Sigmoid colon (tissue), 7 donors: Measurements from ENCODE around the gene RASIP1. TPM values are rescaled to one million over a fixed set of nuclear protein-coding genes. Genes with fewer than 3 reads are reported as not detected.
"Not testable (repeated sequence)": the region's sequence is repeated elsewhere in the genome, so short reads cannot be mapped to it uniquely, and the experiment has no call there.

ENCODE experiments used
- DNase-seq: peaks from one replicate; pipeline ENCODE4 v3.0.0-alpha.2; 2019
- H3K27ac ChIP-seq, 4 donors: fragments of 200-600 bp; sonication (generic); one replicate each; pipeline ENCODE4 v1.5.1; 2016 to 2019; ENCODE audit warnings: mild to moderate bottlenecking in 1 of 4
- H3K27me3 ChIP-seq, 3 donors: fragments of 200-600 bp; sonication (generic); one replicate each; pipeline ENCODE4 v1.5.1; 2019; ENCODE audit warnings: mild to moderate bottlenecking in 1 of 3
- H3K36me3 ChIP-seq, 4 donors: fragments of 200-600 bp; sonication (generic); one replicate each; pipeline ENCODE4 v1.5.1; 2016 to 2019
- H3K4me1 ChIP-seq, 4 donors: fragments of 200-600 bp; sonication (generic); one replicate each; pipeline ENCODE4 v1.5.1; 2017 to 2019
- H3K4me3 ChIP-seq, 4 donors: fragments of 200-600 bp; sonication (generic); one replicate each; pipeline ENCODE4 v1.5.1; 2017 to 2019; ENCODE audit warnings: mild to moderate bottlenecking in 2 of 4, moderate library complexity in 1 of 4
- H3K9me3 ChIP-seq, 4 donors: fragments of 200-600 bp in 3 of 4; sonication (generic) in 3 of 4; one replicate each; pipeline versions ENCODE4 v1.5.1 to v1.6.1; 2013 to 2019
- EP300 ChIP-seq, 4 donors: sonication (generic); formaldehyde crosslinking; IDR thresholded peaks; one replicate each; pipeline ENCODE4 v1.6.1; 2017; ENCODE audit warnings: antibody characterized with exemption in 4 of 4
- POLR2A ChIP-seq, 2 donors: fragments of 450-650 bp; IDR thresholded peaks; one replicate each; pipeline ENCODE4 v1.6.1; 2016; ENCODE audit warnings: antibody characterized with exemption in 2 of 2, mild to moderate bottlenecking in 2 of 2, moderate library complexity in 2 of 2
- POLR2AphosphoS5 ChIP-seq, 4 donors: sonication (generic); formaldehyde crosslinking; IDR thresholded peaks; one replicate each; pipeline ENCODE4 v1.6.1; 2017; ENCODE audit warnings: antibody characterized with exemption in 4 of 4
- WGBS, 2 donors: extraction: QIAGEN DNeasy Blood & Tissue Kit; methylation state at CpG; one replicate each; pipeline ENCODE4 v1.1.7; 2013; 5-methylcytosine and 5-hydroxymethylcytosine counted together
- intact Hi-C: fragments of 100-400 bp; cut with DNase I; formaldehyde crosslinking; loops from one replicate; pipeline ENCODE4 v1.15.1; 2023
- polyA plus RNA-seq, 3 donors: library from polyadenylated mRNA; stranded (reverse); fragments of 200-250 nt; gene quantifications; one replicate each; pipeline ENCODE4 v1.2.3, GENCODE V29; 2013
- total RNA-seq, 4 donors: library from RNA; depleted of rRNA; stranded (reverse); fragments of >200 nt; gene quantifications; one replicate each; pipeline ENCODE4 v1.1.0, GENCODE V29; 2016
- TF ChIP-seq, protein P1 (sequence below), 4 experiments: fragments of 450-650 bp in 3 of 4; fragments of 200-600 bp in 1 of 4; IDR thresholded peaks; one replicate each; pipeline ENCODE4 v1.5.1; 2016 to 2019; ENCODE audit warnings: antibody characterized with exemption in 4 of 4, mild to moderate bottlenecking in 3 of 4, moderate library complexity in 2 of 4
- donor health status: healthy with polysubstance abuse.
- donor health status: Bipolar disorder and iron deficiency.
- donor health status: healthy.

The RASIP1 gene
- total and polyA plus RNA-seq, 7 donors = 0.69 to 11.4 (median 6.0) TPM

DNA sequence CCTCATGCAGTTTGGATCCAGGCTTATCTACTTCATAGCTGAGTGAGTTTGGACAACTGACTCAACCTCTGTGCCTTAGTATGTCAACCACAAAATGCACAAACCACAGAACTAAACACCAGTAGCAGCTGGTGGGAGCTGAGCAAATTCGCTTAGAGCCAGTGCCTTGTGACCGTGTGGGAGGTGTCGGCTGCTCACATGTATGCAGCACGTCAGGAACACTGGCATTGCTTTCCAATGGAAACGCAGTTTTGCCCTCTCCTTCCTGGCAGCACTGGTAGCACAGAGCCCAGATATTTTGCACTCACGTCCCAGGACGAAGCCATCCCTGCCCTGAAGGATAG lies 59.3 kb downstream of the RASIP1 start:
- no peak for DNase-seq
- H3K4me1 ChIP-seq = peaks cover 0 to 3% (median 0%) of the 10 kb centered on the region in 4 donors
- no peaks in the 10 kb centered on the region for H3K27me3 ChIP-seq

DNA sequence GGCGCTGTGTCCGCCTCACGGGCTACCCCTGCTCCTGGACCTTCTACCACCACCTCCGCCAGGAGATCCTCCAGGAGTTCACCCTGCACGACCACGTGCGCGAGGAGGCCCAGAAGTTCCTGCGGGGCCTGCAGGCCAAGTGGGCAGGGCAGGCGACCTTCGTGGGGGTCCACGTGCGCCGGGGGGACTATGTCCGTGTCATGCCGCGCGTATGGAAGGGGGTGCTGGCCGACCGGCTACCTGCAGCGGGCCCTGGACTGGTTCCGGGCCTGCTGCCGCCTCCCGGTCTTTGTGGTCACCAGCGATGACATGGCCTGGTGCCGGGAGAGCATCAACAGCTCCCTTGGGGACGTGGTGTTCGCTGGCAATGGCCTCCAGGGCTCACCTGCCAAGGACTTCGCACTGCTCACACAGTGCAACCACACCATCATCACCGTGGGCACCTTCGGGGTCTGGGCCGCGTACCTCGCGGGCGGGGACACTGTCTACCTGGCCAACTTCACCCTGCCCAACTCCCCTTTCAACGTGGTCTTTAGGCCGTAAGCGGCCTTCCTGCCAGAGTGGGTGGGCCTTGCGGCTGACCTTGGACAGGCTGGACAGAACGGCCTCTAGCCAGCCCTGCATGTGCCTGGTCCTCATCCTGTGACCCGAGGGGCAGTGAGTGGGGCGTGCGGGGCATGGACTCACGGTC lies 59.8 kb downstream of the RASIP1 start:
- no peak for TF ChIP-seq EP300 (IDR thresholded peaks at IDR 0.05)
- TF ChIP-seq POLR2AphosphoS5 (IDR thresholded peaks at IDR 0.05) = no peak
- no peak for TF ChIP-seq POLR2A (IDR thresholded peaks at IDR 0.05)
- TF ChIP-seq, protein P1, sequence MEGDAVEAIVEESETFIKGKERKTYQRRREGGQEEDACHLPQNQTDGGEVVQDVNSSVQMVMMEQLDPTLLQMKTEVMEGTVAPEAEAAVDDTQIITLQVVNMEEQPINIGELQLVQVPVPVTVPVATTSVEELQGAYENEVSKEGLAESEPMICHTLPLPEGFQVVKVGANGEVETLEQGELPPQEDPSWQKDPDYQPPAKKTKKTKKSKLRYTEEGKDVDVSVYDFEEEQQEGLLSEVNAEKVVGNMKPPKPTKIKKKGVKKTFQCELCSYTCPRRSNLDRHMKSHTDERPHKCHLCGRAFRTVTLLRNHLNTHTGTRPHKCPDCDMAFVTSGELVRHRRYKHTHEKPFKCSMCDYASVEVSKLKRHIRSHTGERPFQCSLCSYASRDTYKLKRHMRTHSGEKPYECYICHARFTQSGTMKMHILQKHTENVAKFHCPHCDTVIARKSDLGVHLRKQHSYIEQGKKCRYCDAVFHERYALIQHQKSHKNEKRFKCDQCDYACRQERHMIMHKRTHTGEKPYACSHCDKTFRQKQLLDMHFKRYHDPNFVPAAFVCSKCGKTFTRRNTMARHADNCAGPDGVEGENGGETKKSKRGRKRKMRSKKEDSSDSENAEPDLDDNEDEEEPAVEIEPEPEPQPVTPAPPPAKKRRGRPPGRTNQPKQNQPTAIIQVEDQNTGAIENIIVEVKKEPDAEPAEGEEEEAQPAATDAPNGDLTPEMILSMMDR (IDR thresholded peaks at IDR 0.05) = no peak
- H3K27me3 ChIP-seq = no peaks in the 10 kb centered on the region
- no peak overlapping the region for H3K4me3 ChIP-seq
- DNase-seq = no peak
- no peaks in the 10 kb centered on the region for H3K36me3 ChIP-seq
- H3K27ac ChIP-seq = no peak overlapping the region
- no peaks in the 10 kb centered on the region for H3K9me3 ChIP-seq
- peaks cover 0 to 6% (median 2%) of the 10 kb centered on the region in 4 donors for H3K4me1 ChIP-seq
- intact Hi-C loops = no loop called here
- WGBS, 2 donors = 91 to 92% methylated on average over 45 of the region's 45 CpGs

More for the DNA sequence above, 59.3 kb downstream of the RASIP1 start:
- TF ChIP-seq POLR2AphosphoS5 (IDR thresholded peaks at IDR 0.05) (no peak), POLR2A (IDR thresholded peaks at IDR 0.05) (no peak), EP300 (IDR thresholded peaks at IDR 0.05) (no peak)
- TF ChIP-seq, protein P1 (IDR thresholded peaks at IDR 0.05) = no peak
- 73 to 83% methylated on average over 7 of the region's 7 CpGs for WGBS, 2 donors
- H3K9me3 ChIP-seq = no peaks in the 10 kb centered on the region
- H3K27ac ChIP-seq = no peak overlapping the region
- no peak overlapping the region for H3K4me3 ChIP-seq
- intact Hi-C loops = no loop called here
- no peaks in the 10 kb centered on the region for H3K36me3 ChIP-seq

DNA sequence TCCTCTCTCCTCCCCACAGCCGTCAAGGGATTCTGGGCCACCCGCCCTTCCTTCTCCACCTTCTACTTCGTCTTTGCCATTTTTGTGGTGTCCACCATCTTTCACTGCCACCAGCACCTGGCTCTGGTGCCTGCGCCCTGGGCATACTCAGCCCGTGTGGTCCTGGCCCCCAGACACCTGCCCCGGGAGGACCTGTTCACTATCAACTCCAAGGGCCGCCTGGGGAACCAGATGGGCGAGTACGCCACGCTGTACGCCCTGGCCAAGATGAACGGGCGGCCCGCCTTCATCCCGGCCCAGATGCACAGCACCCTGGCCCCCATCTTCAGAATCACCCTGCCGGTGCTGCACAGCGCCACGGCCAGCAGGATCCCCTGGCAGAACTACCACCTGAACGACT lies 60.4 kb downstream of the RASIP1 start:
- H3K36me3 ChIP-seq, DNase-seq, H3K27ac ChIP-seq, H3K9me3 ChIP-seq, intact Hi-C loops, H3K4me3 ChIP-seq, H3K27me3 ChIP-seq: not testable (repeated sequence)
- H3K4me1 ChIP-seq = peaks cover 0 to 12% (median 8%) of the 10 kb centered on the region in 4 donors
- 95 to 96% methylated on average over 19 of the region's 19 CpGs for WGBS, 2 donors

DNA sequence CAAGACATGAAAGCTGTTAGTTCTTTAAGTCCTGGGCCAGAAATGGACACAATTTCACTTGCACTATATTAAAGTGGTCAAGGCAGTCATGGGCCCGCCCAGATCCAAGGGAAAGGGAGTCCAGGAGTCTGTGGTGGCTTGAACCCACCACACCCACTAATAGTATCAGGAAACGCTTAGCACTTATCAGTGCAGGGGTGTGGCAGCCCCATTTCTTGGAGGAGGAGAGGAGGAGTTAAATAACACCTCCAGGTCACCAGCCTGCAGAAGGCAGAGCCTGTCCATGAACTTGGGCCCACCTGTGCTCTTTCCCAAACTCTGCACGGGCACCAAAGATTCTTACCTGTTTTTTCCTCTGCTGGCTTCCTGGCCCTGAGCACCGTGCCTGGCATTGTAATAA lies 62.2 kb downstream of the RASIP1 start:
- no peaks in the 10 kb centered on the region for H3K27me3 ChIP-seq
- intact Hi-C loops = no loop called here
- no peaks in the 10 kb centered on the region for H3K36me3 ChIP-seq
- TF ChIP-seq, protein P1 (IDR thresholded peaks at IDR 0.05) = no peak
- TF ChIP-seq EP300 (IDR thresholded peaks at IDR 0.05) (no peak), POLR2AphosphoS5 (IDR thresholded peaks at IDR 0.05) (no peak), POLR2A (IDR thresholded peaks at IDR 0.05) (no peak)
- DNase-seq = no peak
- H3K27ac ChIP-seq = no peak overlapping the region
- WGBS, 2 donors = 15 to 66% methylated on average over 4 of the region's 4 CpGs
- H3K4me1 ChIP-seq = peaks cover 0 to 12% (median 9%) of the 10 kb centered on the region in 4 donors
- no peaks in the 10 kb centered on the region for H3K9me3 ChIP-seq
- H3K4me3 ChIP-seq = no peak overlapping the region

DNA sequence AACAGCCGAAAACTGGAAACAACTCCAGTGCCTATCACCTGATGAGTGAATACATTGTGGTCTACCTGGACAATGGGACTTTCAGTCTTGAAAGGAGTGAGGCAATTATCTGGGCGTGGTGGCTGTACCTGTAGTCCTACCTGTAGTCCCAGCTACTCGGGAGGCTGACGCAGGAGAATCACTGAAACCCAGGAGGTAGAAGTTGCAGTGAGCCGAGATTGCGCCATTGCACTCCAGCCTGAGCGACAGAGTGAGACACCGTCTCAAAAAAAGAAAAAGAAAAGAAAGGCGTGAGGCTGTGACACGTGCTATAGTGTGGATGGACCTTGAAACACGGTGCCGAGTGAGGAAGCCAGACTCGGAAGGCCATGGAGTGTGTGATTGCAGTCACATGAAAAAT lies 63.5 kb downstream of the RASIP1 start:
- TF ChIP-seq POLR2A (IDR thresholded peaks at IDR 0.05) (no peak), EP300 (IDR thresholded peaks at IDR 0.05) (no peak), POLR2AphosphoS5 (IDR thresholded peaks at IDR 0.05) (no peak)
- TF ChIP-seq, protein P1 (IDR thresholded peaks at IDR 0.05) = no peak
- Histone ChIP-seq H3K36me3 (no peaks in the 10 kb centered on the region), H3K9me3 (no peaks in the 10 kb centered on the region), H3K27me3 (no peaks in the 10 kb centered on the region), H3K4me1 (peaks cover 0 to 12% (median 9%) of the 10 kb centered on the region in 4 donors), H3K4me3 (no peak overlapping the region), H3K27ac (no peak overlapping the region)
- WGBS, 2 donors = 25 to 77% methylated on average over 13 of the region's 13 CpGs
- intact Hi-C loops = no loop called here
- DNase-seq = no peak
